ENCODE measurements around the gene STK10.

The STK10 gene

DNA sequence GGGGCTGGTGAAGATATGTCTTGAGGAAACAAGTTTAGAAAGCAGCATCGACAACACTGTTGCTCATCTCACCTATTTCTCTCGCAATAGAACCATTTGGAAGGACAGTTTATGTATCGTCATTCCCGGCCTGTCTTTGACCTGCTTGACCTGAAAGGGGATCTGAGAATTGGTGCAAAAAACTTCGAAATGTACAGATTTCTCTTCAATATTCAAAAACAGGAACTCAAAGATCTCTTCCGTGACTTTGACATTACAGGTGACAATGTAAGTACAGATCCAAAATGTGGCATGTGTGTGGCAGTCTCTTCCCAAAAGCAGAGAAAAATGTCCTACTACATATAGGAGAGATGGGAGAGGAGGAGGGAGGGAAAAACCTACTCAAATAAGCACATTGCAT lies 12.5 kb upstream of the STK10 start:
- TF ChIP-seq GATA3 (IDR thresholded peaks at IDR 0.05; ENCODE audit: low read depth, low read length) (no peak), GATA2 (IDR thresholded peaks at IDR 0.05; ENCODE audit: low read depth, low read length) (no peak)

- TF ChIP-seq GATA2 (IDR thresholded peaks at IDR 0.05; ENCODE audit: low read depth, low read length) (no peak), GATA3 (IDR thresholded peaks at IDR 0.05; ENCODE audit: low read depth, low read length) (no peak)
Measured at GRCh38 chr5:172199446-172199845, 11.4 kb upstream of the STK10 start.

DNA sequence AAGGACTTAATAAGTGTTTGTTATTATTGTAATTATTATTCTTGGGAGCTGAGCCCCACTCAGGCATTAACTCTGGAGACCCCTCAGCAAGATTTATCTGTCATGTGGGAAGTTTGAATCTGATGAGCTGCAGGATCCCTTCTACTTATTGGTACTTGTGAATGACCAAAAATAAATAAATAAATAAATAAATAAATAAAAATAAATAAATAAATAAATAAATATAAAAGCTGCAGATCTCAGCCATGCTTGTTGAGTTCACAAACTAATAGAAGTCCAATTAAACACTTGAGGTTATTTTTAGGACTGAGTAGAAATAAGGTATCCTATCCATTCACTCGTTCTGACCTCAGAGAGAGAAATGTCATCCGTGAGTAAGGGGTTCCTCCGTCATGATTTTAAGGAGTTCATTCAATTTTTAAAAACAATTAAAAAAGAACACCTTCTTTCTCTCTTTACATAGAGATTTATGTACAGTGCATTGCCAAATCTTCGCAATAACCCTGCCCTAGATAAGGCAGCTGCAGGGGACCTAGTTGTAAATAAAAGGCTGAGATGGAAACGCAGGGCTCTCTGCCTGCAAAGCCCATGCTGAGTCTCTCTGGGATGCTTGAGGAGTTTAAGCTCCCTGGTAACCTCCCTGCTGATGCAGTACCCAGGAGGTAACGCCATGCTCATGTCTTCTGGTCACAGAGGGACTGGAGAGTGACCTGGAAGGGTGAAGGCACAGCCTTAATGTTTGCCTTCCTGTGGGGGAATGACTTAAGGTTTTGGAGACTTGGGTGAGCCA lies 7.2 kb upstream of the STK10 start:
- TF ChIP-seq GATA3 (IDR thresholded peaks at IDR 0.05; ENCODE audit: low read depth, low read length) = no peak
- TF ChIP-seq GATA2 (IDR thresholded peaks at IDR 0.05; ENCODE audit: low read depth, low read length) = no peak

- TF ChIP-seq GATA2 (IDR thresholded peaks at IDR 0.05; ENCODE audit: low read depth, low read length) (no peak), GATA3 (IDR thresholded peaks at IDR 0.05; ENCODE audit: low read depth, low read length) (no peak)
Measured at GRCh38 chr5:172193872-172194271, 5.8 kb upstream of the STK10 start, which contains the start of gene EFCAB9. EFCAB9 (plus strand) TSS chr5:172194172; CDS start chr5:172194173, 1 bp downstream.

DNA sequence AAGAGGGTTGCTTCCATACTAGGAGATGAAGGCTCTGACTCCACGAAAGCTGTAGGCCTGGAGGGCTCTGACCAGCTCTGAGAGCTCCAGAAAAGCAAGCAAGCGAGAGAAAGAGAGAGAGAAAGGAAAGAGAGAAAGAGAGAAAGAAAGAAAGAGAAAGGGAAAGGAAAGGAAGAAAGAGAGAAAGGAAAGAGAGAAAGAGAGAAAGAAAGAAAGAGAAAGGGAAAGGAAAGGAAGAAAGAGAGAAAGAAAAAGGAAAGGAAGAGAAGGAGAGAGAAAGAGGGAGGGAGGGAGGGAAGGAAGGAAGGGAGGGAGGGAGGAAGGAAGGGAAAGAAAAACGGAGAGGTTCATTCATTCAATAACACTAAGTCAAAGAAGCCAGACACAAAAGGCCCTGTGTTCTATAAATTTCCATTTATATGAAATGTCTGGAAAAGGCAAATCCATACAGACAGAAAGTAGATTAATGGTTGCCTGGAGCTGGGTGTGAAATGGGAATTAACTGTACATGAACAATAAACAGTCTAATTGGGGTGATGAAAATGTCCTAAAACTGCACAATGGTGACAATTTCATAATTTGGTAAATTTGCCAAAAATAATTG lies 1.8 kb upstream of the STK10 start:
- no peak for TF ChIP-seq GATA3 (IDR thresholded peaks at IDR 0.05; ENCODE audit: low read depth, low read length)
- no peak for TF ChIP-seq GATA2 (IDR thresholded peaks at IDR 0.05; ENCODE audit: low read depth, low read length)

- TF ChIP-seq GATA2 (IDR thresholded peaks at IDR 0.05; ENCODE audit: low read depth, low read length) (no peak), GATA3 (IDR thresholded peaks at IDR 0.05; ENCODE audit: low read depth, low read length) (no peak)
Measured at GRCh38 chr5:172188893-172189692, 1.1 kb upstream of the STK10 start.

DNA sequence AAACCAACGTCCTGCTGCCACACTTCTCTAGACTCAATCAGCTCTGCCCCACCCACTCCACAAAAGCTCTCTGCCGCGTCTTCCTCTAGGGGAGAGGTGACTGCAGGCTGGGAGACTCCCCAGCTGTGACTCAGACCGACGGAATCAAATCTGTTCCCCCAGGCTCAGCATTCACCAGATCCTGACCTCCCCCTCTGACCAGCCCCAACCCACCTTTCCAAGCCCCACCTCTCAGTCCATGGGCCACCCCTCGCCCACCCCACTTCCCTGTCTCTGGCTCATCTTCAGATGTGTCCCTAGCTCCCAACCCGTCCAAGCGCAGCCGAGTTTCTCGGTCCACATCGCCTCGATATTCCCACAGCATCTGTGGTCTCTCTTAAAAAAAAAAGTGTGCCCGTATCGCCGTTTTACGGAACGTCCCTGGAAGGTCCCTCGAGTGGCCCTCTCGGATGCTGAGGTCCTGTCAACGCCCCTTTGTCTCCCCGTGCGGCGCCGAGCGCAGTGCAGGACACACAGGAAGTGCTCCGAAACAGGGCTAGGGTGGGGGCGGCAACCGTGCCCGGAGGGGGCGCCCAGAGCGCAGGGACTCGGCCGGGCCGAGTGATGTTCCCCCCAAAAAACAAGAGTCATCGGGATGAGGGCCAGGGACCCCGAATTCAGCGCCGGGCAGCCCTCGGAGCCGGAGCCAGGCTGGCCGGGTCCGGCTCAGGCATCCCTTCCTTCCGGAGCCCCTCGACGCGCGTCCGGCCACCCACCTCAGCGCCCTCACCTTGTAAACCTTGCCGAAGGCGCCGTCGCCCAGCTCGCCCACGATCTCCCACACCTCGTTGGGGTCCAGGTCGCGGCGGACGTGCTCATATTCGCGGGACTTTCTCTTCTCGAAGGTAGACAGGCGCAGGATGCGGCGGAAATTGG lies 649 bp downstream of the STK10 start:
- no peak for TF ChIP-seq GATA2 (IDR thresholded peaks at IDR 0.05; ENCODE audit: low read depth, low read length)
- TF ChIP-seq GATA3 (IDR thresholded peaks at IDR 0.05; ENCODE audit: low read depth, low read length) = no peak

DNA sequence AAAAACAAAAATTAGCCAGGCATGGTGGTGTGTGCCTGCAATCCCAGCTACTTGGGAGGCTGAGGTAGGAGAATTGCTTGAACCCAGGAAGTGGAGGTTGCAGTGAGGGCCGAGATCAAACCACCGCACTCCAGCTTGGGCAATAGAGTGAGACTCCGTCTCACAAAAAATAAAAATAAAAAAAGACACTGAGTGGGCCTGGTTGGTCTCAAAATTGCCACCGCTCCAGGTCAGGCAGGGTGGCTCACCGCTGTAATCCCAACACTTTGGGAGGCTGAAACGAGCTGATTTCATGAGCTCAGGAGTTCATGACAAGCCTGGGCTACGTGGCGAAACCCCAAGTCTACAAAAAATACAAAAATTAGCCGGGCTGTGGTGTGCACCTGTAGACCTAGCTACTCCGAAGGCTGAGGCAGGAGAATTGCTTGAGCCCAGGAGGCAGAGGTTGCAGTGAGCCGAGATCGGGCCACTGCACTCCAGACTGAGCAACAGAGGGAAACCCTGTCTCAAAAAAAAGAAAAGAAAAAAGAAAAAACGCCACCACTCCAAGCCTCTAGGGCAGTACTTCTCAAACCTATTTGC lies 1.8 kb downstream of the STK10 start:
- TF ChIP-seq GATA3 (IDR thresholded peaks at IDR 0.05; ENCODE audit: low read depth, low read length) = no peak
- TF ChIP-seq GATA2 (IDR thresholded peaks at IDR 0.05; ENCODE audit: low read depth, low read length) = no peak

DNA sequence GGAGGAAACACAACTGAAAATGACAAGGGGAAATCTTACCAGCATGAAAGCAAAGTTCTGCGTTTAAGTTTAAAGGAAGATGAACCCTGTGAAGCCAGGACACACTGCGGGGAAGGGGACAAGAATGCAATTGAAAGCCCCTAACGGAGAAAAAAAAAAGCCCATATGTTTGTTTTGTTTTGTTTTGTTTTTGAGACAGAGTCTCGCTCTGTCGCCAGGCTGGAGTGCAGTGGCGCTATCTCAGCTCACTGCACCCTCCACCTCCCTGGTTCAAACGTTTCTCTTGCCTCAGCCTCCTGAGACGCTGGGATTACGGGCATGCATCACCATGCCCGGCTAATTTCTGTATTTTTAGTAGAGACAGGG lies 2.9 kb downstream of the STK10 start:
- TF ChIP-seq GATA2 (IDR thresholded peaks at IDR 0.05; ENCODE audit: low read depth, low read length) (no peak), GATA3 (IDR thresholded peaks at IDR 0.05; ENCODE audit: low read depth, low read length) (no peak)

DNA sequence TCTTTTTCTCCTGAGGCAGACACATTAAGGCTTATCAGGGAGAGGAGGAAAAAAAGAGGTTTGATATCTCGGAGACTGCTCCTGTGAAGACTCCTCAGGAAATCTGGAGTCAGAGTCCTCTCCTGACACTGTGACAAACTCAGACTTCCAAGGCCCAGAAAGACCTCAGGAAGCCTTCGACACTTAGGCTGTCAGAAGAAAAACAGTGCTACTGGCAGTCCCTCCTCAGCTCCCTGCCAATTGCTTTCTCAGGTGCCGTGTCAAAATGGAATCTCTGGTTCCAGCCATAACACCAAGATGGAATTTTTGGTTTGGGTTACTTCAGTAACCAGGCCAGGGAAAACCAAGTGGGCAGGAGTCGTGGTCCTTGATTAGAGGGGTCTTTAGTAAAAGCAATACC lies 4.1 kb downstream of the STK10 start:
- TF ChIP-seq GATA3 (IDR thresholded peaks at IDR 0.05; ENCODE audit: low read depth, low read length) = no peak
- no peak for TF ChIP-seq GATA2 (IDR thresholded peaks at IDR 0.05; ENCODE audit: low read depth, low read length)

DNA sequence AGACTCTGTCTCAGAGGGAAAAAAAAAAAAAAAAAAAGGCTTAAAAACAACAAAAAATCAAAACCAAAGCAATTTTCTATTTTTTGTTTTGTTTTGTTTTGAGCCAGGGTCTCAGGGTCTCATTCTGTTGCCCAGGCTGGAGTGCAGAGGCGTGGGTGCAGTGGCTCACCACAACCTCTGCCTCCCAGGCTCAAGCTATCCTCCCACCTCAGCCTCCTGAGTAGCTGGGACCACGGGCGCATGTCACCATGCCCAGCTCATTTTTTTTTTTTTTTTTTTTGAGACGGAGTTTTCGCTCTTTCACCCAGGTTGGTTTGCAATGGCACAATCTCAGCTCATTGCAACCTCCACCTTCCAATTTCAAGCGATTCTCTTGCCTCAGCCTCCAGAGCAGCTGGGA lies 5.7 kb downstream of the STK10 start:
- TF ChIP-seq GATA3 (IDR thresholded peaks at IDR 0.05; ENCODE audit: low read depth, low read length) = no peak
- TF ChIP-seq GATA2 (IDR thresholded peaks at IDR 0.05; ENCODE audit: low read depth, low read length) = no peak

- TF ChIP-seq GATA2 (IDR thresholded peaks at IDR 0.05; ENCODE audit: low read depth, low read length) = no peak
- no peak for TF ChIP-seq GATA3 (IDR thresholded peaks at IDR 0.05; ENCODE audit: low read depth, low read length)
Measured at GRCh38 chr5:172180936-172181335, 7.1 kb downstream of the STK10 start.

All from SH-SY5Y (cell line).